GM19193 (cell line): ENCODE data around the gene NEU1.
A peak's percentile ranks its signal among the peaks of the same experiment; 100 is the strongest.

Experiments used
- POLR2A ChIP-seq: IDR thresholded peaks from 4 replicates; pipeline ENCODE4 v1.6.1; 2011; ENCODE audit not compliant: insufficient read depth, insufficient read length; ENCODE audit errors: extremely low read depth

Gene NEU1

DNA sequence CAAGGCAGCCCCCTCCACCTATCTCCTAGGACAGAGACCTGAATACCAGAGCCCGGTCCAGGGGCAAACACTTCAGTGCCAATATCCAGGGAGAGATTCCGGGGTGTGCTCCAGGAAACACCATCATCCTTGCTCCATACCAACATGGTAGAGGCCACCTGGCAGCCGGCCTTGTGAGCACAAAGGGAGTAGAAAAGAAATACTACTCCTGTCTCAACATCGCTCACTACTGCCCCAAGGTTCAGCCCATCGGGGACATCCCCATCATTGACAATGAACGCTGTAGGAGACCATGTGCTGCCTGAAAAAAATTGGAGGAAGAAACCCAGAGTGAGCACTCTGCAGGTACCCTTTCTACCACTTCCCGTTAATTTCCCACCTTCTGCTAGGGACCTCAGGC, 1.5 kb downstream of the NEU1 start:
- TF ChIP-seq POLR2A = no peak

DNA sequence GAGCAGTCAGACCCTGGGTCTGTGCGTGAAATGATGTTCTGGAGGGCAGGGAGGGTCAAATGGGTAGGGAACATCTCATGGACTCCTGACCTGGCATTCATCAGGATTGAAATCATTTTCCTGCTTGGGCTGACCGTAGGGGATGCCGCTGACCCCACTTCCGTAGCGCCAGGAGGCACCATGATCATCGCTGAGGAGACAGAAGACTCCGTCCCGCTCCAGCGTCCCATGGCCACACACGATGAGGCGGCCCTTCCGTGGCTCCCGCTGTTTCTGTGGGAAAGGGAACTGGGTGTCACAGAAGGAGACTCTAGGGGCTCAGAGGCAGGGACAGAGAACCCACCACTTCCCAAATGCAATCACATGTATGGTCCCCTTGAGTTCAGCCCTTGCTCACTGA, 2.3 kb downstream of the NEU1 start:
- TF ChIP-seq POLR2A = no peak

DNA sequence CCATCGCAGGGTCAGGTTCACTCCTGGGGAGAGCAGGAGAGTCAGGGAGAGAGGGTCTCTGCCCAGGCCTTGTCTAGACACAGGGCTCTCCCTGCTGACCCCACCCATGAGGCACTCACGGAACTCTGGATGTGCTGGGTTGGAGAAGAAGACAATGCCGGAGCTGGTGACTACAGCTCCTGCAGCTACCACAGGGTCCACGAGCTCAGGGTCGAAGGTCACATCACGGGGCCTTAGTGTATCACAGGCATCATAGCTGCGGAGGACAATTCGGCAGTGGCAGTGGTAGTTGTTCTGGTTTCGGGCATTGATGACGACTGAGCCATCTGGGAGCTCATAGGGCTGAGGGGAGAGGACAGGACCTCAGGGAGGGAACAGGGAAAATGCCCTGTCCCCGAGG, 2.7 kb downstream of the NEU1 start:
- no peak for TF ChIP-seq POLR2A

DNA sequence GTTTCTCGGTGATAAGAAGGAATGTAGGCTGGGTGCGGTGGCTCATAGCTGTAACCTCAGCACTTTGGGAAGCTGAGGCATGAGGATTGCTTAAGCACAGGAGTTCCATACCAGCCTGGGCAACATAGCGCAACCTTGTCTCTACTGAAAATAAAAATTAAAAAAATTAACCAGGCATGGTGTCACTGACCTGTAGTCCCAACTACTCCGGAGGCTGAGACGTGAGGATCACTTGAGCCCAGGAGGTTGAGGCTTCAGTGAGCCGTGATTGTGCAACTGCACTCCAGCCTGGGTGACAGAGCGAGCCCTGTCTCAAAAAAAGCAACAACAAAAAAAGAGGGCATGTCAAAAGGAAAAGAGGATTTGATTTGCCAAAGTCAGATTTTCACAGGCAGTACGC, 3.9 kb downstream of the NEU1 start:
- TF ChIP-seq POLR2A = no peak

DNA sequence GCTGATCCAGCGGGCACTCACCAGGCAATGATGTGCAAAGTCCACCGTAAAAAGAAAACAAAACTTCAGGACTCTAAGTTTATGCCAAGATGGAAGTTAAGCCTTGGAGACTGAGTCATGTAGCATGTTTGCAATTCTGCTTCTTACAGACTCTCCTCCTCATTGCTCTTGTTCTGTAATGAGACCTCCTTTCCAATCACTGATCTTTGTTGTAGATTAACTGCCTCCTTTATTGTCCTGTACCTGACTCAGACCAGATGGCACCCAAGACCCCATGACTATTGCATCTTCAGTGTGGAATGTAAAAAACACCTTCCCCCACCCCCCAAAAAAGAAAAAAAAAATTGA, 11.2 kb downstream of the NEU1 start:
- TF ChIP-seq POLR2A = no peak

DNA sequence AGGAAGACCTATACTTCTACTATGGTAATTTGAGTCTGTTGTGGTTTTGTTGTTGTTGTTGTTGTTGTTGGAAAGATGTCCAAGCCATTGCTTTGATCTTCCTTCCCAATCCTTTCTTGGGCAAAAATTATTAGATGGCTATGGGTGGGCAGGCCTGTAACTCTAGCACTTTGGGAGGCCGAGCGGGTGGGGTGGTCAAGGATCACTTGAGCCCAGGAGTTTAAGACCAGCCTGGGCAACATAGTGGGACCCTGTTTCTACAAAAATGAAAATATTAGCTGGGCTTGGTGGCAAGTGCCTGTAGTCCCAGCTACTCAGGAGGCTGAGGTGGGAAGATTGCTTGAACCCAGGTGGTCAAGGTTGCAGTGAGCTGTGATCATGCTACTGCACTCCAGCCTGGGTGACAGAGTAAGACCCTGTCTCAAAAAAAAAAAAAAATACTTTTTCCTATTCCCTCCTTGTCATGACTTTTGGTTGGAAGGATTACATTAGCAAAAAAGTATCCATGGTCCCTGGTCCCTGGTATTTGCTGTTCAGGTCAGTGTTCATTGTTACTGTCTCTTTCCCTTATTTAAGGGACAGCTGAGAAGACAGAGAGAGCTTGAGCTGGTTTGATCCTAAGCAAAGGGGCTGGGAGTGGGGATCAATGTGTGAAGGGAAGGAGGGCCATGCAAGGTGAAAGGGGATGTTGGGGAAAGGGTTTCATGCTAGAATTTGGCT, 11.7 kb downstream of the NEU1 start:
- no peak for TF ChIP-seq POLR2A

DNA sequence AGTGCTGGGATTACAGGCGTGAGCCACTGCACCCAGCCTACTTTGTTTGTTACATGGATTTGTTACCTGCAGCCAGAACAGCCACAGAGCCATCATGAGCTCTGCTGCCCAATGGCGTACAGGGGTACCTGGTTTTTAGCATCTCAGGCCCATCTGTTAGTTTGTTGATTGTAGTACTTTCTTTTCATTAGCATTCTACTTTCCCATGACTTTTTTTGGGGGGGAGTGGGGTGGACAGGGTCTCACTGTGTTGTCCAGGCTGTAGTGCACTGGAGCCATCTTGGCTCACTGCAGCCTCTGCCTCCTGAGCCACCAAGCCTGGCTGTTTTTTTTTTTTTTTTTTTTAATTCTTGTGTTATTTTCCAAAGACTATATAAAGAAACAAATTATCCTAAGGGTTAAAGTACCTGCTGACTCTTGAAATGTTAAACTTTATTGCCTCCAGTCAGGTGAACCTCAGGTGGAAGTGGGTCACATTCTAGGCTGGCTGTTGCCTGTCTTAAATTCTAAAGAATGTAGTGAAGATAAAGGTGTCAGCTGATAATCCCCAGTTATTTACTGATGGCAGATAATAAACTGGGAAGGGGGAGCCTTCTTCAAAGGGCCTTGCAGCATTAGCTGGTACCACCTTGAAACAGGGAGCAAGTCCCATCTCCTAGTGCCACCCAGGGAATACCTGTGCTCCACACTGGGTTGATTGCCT, 15.2 kb downstream of the NEU1 start:
- TF ChIP-seq POLR2A = no peak

DNA sequence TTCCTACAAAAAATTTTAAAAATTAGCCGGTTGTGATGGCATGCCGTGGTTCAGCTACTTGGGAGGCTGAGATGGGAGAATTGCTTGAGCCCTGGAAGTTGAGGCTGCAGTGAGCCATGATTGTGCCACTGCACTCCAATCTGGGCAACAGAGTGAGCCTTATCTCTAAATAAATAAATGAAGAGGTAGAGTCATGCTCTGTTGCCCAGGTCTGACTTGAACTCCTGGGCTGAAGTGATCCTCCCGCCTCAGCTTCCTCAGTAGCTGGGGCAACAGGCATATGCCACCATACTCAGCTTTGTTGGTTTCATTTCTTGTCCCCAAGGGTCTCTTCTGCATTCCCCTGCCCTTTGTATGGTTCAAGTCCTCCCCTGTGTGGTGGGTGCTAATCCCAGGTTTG, 18.1 kb downstream of the NEU1 start:
- TF ChIP-seq POLR2A = no peak

DNA sequence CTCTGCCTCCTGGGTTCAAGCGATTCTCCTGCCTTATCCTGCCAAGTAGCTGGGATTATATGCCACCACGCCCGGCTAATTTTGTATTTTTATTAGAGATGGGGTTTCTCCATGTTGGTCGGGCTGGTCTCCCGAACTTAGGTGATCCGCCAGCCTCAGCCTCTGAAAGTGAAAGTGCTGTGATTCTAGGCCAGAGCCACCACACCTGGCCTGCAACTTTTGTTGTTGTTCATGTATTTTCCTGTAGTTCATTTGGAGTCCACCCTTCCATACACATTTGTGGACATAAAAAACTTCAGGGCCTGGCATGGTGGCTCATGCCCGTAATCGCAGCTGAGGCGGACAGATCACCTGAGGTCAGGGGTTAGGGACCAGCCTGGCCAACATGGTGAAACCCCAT, 20.6 kb downstream of the NEU1 start:
- no peak for TF ChIP-seq POLR2A

DNA sequence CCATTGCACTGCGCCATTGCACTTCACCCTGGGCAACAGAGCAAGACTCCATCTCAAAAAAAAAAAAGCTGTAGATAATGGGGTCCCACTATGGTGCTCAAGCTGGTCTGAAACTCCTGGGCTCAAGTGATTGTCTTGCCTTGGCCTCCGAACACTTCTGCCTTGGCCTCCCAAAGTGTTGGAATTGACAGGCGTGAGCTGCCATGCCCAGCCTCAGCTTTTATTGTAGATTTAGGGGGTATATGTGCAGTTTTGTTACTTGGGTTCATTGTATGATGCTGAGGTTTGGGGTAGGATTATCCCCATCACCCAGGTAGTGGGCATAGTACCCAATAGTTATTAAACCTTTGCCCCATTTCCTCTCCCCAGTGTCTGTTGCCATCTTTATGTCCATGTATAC, 23.7 kb downstream of the NEU1 start:
- TF ChIP-seq POLR2A = no peak

DNA sequence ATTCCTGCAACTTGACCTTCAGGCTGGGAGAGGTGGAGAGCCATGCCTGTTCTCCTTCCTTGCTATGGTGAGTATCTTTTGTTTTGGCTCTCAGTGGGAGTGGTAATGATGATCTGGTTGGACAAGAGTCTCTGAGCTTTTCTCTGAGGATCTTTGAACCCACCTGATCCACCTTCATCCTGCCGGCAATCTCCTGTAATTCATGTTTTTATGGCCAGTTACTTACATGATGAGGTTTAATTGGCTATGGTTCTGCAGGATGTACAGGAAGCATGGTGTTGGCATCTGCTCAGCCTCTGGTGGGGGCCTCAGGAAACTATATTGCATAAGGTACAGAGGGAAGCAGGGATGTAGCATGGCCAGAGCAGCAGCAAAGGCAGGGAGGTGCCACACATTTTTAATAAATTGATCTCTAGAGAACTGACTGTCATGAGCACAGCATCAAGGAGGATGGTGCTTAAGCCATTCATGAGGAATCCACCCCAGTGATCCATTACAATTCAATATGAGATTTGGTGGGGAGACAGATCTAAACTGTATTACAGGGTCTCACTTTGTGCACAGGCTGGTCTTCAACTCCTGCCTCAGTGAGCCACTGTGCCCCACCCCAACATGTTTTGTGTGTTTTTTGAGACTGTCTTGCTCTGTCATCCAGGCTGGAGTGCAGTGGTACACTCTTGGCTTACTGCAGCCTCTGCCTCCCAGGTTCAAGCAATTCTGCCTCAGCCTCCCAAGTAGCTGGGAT, 25.1 kb downstream of the NEU1 start:
- no peak for TF ChIP-seq POLR2A

DNA sequence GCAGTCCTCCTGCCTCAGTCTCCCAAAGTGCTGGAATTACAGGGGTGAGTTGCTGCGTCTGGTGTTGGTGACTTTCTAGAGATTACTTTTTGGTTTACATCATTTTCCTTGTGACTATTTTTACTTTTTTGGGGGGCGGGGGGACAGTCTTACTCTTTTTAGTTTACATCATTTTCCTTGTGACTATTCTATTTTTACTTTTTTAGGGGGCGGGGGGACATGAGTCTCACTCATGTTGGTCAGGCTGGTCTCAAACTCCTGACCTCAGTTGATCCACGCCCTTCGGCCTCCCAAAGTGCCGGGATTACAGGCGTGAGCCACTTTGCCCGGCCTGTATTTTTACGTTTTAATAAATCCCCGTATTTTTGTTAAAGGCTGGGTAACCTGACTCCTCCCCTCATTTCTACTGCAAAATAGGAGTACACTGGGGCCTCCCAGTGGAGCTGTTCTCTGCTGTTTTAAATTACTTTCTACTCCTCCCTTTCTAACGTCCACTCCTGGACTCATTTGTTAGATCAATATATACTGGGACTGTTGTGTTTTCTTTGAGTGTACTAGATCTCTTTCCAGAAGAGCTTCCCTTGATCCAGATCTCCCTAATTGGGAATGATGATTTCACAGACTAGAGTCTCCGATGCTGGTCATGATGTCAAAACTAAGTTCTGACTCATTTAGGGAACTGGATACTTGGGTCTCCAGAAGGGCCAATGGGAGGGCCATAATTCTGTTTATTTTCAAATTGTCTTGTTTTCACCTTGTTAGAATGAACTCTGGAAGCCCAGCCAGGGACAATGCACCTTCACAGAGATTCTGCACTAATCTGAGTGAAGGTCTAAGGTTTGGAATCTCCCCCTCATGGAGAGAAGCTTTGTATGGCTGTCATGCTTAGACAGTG, 25.9 kb downstream of the NEU1 start:
- TF ChIP-seq POLR2A = no peak

DNA sequence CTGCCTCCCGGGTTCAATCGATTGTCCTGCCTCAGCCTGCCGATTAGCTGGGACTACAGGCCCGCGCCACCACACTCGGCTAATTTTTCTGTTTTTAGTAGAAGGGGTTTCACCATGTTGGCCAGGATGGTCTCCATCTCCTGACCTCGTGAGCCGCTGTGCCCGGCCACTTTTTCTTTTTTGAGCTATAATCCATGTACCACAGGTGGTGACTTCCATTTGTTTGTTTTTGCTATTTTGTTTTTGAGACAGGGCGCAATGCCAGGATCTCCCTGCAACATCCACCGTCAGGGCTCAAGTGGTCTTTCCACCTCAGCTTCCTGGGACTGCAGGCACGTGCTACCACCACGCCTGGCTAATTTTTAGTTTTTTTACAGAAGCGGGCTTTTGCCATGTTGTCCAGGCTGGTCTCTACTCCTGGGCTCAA, 26.6 kb downstream of the NEU1 start:
- no peak for TF ChIP-seq POLR2A

DNA sequence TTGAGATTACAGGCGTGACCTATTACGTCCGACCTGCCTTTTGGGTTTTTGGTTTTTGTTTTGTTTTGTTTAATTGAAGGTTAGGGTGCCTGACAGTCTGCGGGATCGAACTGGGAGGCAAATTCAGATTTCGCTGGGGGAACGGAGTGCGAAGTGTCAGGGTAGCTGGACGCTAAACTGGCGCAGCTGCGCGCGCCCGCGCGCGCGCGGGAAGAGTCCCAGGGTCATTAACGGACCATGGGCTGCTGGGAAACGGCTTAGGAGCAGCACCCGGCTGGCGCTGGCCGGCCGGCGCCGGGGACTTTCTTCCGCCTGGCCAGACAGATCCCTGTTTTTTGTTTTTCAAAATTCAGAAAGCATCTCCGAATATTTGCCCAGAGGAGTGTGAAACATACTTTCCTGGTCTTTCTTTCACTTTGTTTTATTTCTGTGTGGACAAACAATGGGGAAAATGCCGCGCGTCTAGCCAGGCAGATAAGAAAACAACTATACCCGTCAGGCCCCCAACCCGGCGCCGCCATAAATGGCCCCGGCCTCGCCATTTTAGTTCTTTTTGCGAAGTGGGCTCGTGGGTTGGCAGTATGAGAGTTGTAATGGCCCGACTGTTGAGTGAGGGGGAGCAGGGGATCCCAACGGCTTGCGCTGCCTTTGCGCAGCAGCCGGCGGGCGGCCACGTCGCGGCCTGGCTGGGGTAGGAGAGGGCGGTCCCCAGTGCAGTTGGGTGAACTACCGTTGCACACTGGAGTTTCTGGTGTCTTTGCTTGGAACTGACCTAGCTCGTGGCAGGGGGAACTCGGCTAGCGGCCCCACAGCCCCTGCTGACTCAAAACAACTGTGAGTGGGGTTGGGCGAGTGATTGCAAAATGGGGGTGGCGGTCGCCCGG, 28.0 kb downstream of the NEU1 start:
- peak; percentile 100 for TF ChIP-seq POLR2A
